Measurements from ENCODE around the gene C22orf42. TPM values are rescaled to one million over a fixed set of nuclear protein-coding genes. Genes with fewer than 3 reads are reported as not detected.
A peak's percentile ranks its signal among the peaks of the same experiment; 100 is the strongest.

C22orf42 gene
- polyA plus RNA-seq, 3 donors: 0.28 to 0.65 (median 0.31) TPM

GRCh38 chr22:32202539-32203180, 43.6 kb upstream of the C22orf42 start:
- H3K4me3 Mint-ChIP-seq: peak overlapping the region; percentile 79 to 89
- Histone ChIP-seq H3K79me2 (ENCODE audit: insufficient read depth, low read length) (no peaks in the 10 kb centered on the region), H3K36me3 (replicated peaks in 1 of 2; ENCODE audit: control insufficient read depth in 1 of 2, insufficient read depth in 2 of 2, low read length in 2 of 2) (no peaks in the 10 kb centered on the region), H2AFZ (ENCODE audit: insufficient read depth, low read depth, low read length, poor library complexity, severe bottlenecking) (peak overlapping the region; percentile 86), H3K9ac (ENCODE audit: insufficient read depth, low read length, poor library complexity, severe bottlenecking) (peak overlapping the region; percentile 39), H3K27me3 (ENCODE audit: control insufficient read depth in 2 of 2, insufficient read depth in 2 of 2, low read length in 2 of 2) (peaks cover 0 to 22% of the 10 kb centered on the region in 2 donors), H3K27ac (ENCODE audit: low read depth in 1 of 2, low read length in 2 of 2) (no peak overlapping the region), H3K4me1 (ENCODE audit: control insufficient read depth in 1 of 2, insufficient read depth in 2 of 2, low read length in 2 of 2) (peaks cover 21 to 44% of the 10 kb centered on the region in 2 donors), H3K4me3 (replicated peaks in 1 of 3; ENCODE audit: low read depth in 2 of 3, low read length in 3 of 3) (peak overlapping the region; percentile 31 to 73 (median 40)), H3K9me3 (replicated peaks in 1 of 2; ENCODE audit: control insufficient read depth in 1 of 2, insufficient read depth in 1 of 2, low read length in 2 of 2) (no peaks in the 10 kb centered on the region), H4K20me1 (ENCODE audit: insufficient read depth, low read length) (no peaks in the 10 kb centered on the region), H3K4me2 (replicated peaks; ENCODE audit: extremely low read depth, low read length, poor library complexity, severe bottlenecking) (peak overlapping the region; percentile 77)
- H3K27me3 Mint-ChIP-seq (ENCODE audit: low read depth in 3 of 3): peaks cover 26 to 58% (median 48%) of the 10 kb centered on the region in 3 donors
- intact Hi-C loops (cut with micrococcal nuclease): loop anchor here (5.0 kb wide), 2 partner anchors 60 to 65 kb away; no protein-coding TSS in a partner anchor
- 2% methylated on average over 26 of the region's 29 CpGs for WGBS (ENCODE audit: insufficient coverage)
- peak overlapping the region in 1 of 7 donors; percentile 55 for H3K27ac Mint-ChIP-seq
- H3K9me3 Mint-ChIP-seq: peaks cover 0 to 8% (median 2%) of the 10 kb centered on the region in 7 donors
- TF ChIP-seq CTCF (IDR thresholded peaks at IDR 0.05): peak; percentile 72
- peaks cover 0 to 5% of the 10 kb centered on the region in 2 donors for H3K36me3 Mint-ChIP-seq
- peaks cover 45% of the 10 kb centered on the region for H3K4me1 Mint-ChIP-seq
- peak; percentile 39 to 56 (median 54) for DNase-seq

DNA sequence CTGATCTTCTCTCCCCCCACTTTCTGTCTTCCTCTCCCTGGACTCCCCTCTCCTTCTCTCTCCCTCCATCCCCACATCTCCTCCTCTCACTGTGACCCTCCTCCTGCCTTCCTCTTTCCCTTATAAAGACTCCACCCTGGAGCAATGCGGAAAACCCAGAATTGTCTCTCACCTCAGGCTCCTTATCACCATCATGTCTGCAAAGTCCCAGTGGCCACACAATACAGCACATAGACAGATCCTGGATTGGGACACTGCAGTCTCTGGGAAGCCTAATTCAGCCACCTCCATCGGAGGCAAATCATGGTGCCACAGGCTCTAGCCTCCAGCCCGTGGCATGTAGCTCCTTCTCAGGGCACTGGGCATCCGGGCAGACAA, 43.0 kb upstream of the C22orf42 start:
- Mint-ChIP-seq H3K27ac (peak overlapping the region in 1 of 7 donors; percentile 36), H3K27me3 (ENCODE audit: low read depth in 3 of 3) (peaks cover 25 to 58% (median 48%) of the 10 kb centered on the region in 3 donors), H3K36me3 (peaks cover 0 to 5% of the 10 kb centered on the region in 2 donors), H3K9me3 (peaks cover 0 to 9% (median 4%) of the 10 kb centered on the region in 7 donors), H3K4me3 (peak overlapping the region; percentile 79 to 89), H3K4me1 (peaks cover 42% of the 10 kb centered on the region)
- Histone ChIP-seq H3K27me3 (ENCODE audit: control insufficient read depth in 2 of 2, insufficient read depth in 2 of 2, low read length in 2 of 2) (peaks cover 0 to 22% of the 10 kb centered on the region in 2 donors), H3K4me3 (replicated peaks in 1 of 3; ENCODE audit: low read depth in 2 of 3, low read length in 3 of 3) (peak overlapping the region in 1 of 3 experiments; percentile 73), H3K9me3 (replicated peaks in 1 of 2; ENCODE audit: control insufficient read depth in 1 of 2, insufficient read depth in 1 of 2, low read length in 2 of 2) (no peaks in the 10 kb centered on the region), H4K20me1 (ENCODE audit: insufficient read depth, low read length) (no peaks in the 10 kb centered on the region), H2AFZ (ENCODE audit: insufficient read depth, low read depth, low read length, poor library complexity, severe bottlenecking) (peak overlapping the region; percentile 86), H3K27ac (ENCODE audit: low read depth in 1 of 2, low read length in 2 of 2) (no peak overlapping the region), H3K4me1 (ENCODE audit: control insufficient read depth in 1 of 2, insufficient read depth in 2 of 2, low read length in 2 of 2) (peaks cover 20 to 39% of the 10 kb centered on the region in 2 donors), H3K9ac (ENCODE audit: insufficient read depth, low read length, poor library complexity, severe bottlenecking) (no peak overlapping the region), H3K79me2 (ENCODE audit: insufficient read depth, low read length) (no peaks in the 10 kb centered on the region), H3K4me2 (replicated peaks; ENCODE audit: extremely low read depth, low read length, poor library complexity, severe bottlenecking) (peak overlapping the region; percentile 77), H3K36me3 (replicated peaks in 1 of 2; ENCODE audit: control insufficient read depth in 1 of 2, insufficient read depth in 2 of 2, low read length in 2 of 2) (no peaks in the 10 kb centered on the region)
- intact Hi-C loops (cut with micrococcal nuclease): loop anchor here (5.0 kb wide), 2 partner anchors 60 to 65 kb away; no protein-coding TSS in a partner anchor
- 36% methylated on average over 4 of the region's 4 CpGs for WGBS (ENCODE audit: insufficient coverage)
- TF ChIP-seq CTCF (IDR thresholded peaks at IDR 0.05): no peak
- no peak for DNase-seq
